CD4-positive, alpha-beta T cell (primary cell): ENCODE measurements around the gene ALDOC. TPM values are rescaled to one million over a fixed set of nuclear protein-coding genes. Genes with fewer than 3 reads are reported as not detected.

Source experiments
- ATAC-seq: fragments of 200-7000 bp; cut with Tn5 transposase; one replicate; pipeline ENCODE4 v1.10.0; 2022; ENCODE audit warnings: mild to moderate bottlenecking; ENCODE audit not compliant: poor library complexity
- CTCF ChIA-PET: fragments of 350-600 bp; sonication (Branson Sonifier 250); formaldehyde crosslinking; loops from one replicate; lab custom pipeline; 2021; ENCODE audit warnings: antibody characterized with exemption, inconsistent platforms; lab: Charles Lee
- POLR2A ChIA-PET: fragments of 350-600 bp; sonication (Branson Sonifier 250); formaldehyde crosslinking; loops from one replicate; lab custom pipeline; 2021; ENCODE audit warnings: antibody characterized with exemption, inconsistent platforms; lab: Charles Lee
- DNase-seq, 14 experiments: peaks; one replicate each; pipeline ENCODE4 v3.0.0-alpha.2; 2013 to 2020; ENCODE audit warnings: mixed read lengths in 2 of 14
- H3K27ac ChIP-seq, 2 donors: one replicate each; pipeline versions ENCODE4 v1.5.1 to v1.7.0; 2013; ENCODE audit warnings: low read length in 2 of 2, low read depth in 1 of 2, mild to moderate bottlenecking in 1 of 2
- H3K27me3 ChIP-seq, 2 experiments: 1 replicate in 1 of 2; 2 replicates in 1 of 2; pipeline versions ENCODE4 v1.6.1 to v1.7.0; 2013; ENCODE audit warnings: low read length in 2 of 2, control low read depth in 1 of 2, mild to moderate bottlenecking in 1 of 2, moderate library complexity in 1 of 2; ENCODE audit not compliant: insufficient read depth in 2 of 2, control insufficient read depth in 1 of 2
- H3K36me3 ChIP-seq: one replicate; pipeline ENCODE4 v1.6.1; 2013; ENCODE audit warnings: low read length, control low read depth; ENCODE audit not compliant: insufficient read depth
- H3K4me1 ChIP-seq: one replicate; pipeline ENCODE4 v1.6.1; 2013; ENCODE audit warnings: low read length, control low read depth; ENCODE audit not compliant: insufficient read depth
- H3K4me3 ChIP-seq: one replicate; pipeline ENCODE4 v1.5.1; 2013; ENCODE audit warnings: mild to moderate bottlenecking, low read length, moderate library complexity
- H3K9me3 ChIP-seq, 2 experiments: 1 replicate in 1 of 2; 2 replicates in 1 of 2; pipeline versions ENCODE4 v1.6.1 to v1.7.0; 2013; ENCODE audit warnings: low read length in 2 of 2, mild to moderate bottlenecking in 2 of 2, control low read depth in 1 of 2, moderate library complexity in 1 of 2; ENCODE audit not compliant: control insufficient read depth in 1 of 2, insufficient read depth in 1 of 2
- H3K27ac Mint-ChIP-seq: one replicate; pipeline ENCODE4 v1.8.0; 2020; ENCODE audit warnings: mixed read lengths
- H3K27me3 Mint-ChIP-seq: one replicate; pipeline ENCODE4 v1.8.0; 2021; ENCODE audit warnings: mixed read lengths
- H3K36me3 Mint-ChIP-seq: one replicate; pipeline ENCODE4 v1.8.0; 2021; ENCODE audit warnings: low read depth, mixed read lengths
- H3K4me1 Mint-ChIP-seq: one replicate; pipeline ENCODE4 v1.8.0; 2021; ENCODE audit warnings: low read depth, mixed read lengths
- H3K4me3 Mint-ChIP-seq: one replicate; pipeline ENCODE4 v1.8.0; 2020; ENCODE audit warnings: mild to moderate bottlenecking, mixed read lengths
- H3K9me3 Mint-ChIP-seq: one replicate; pipeline ENCODE4 v1.8.0; 2020; ENCODE audit warnings: mixed read lengths
- CTCF ChIP-seq: fragments of 200-600 bp; IDR thresholded peaks from one replicate; pipeline ENCODE4 v1.8.0; 2022; ENCODE audit warnings: antibody characterized with exemption, mild to moderate bottlenecking
- intact Hi-C, 2 experiments: fragments of 100-400 bp; cut with DNase I in 1 of 2; cut with micrococcal nuclease in 1 of 2; formaldehyde crosslinking; loops; one replicate each; pipeline versions ENCODE4 v1.15.1 to v1.9.0; 2023 to 2025; cut with DNase I, micrococcal nuclease
- total RNA-seq, 174 experiments: library from RNA in 2 of 174; stranded (reverse) in 2 of 174; gene quantifications; one replicate each; pipeline ENCODE4 v1.2.3 and lab custom pipeline; 2021 to 2026

Gene ALDOC
- total RNA-seq, 2 experiments from 2014 or later = 21.8 to 22.7 TPM

- intact Hi-C loops = loop anchor here (2.0 to 10.0 kb wide), 3 partner anchors 47 to 734 kb away; no protein-coding TSS in a partner anchor
- Histone ChIP-seq H3K9me3 (no peaks in the 10 kb centered on the region), H3K27ac (no peak overlapping the region), H3K4me3 (no peak overlapping the region), H3K4me1 (no peaks in the 10 kb centered on the region), H3K27me3 (no peaks in the 10 kb centered on the region), H3K36me3 (peaks cover 7% of the 10 kb centered on the region)
- POLR2A ChIA-PET = no interaction called here
- Mint-ChIP-seq H3K36me3 (no peaks in the 10 kb centered on the region), H3K9me3 (no peaks in the 10 kb centered on the region), H3K27ac (no peak overlapping the region), H3K4me3 (no peak overlapping the region), H3K4me1 (no peaks in the 10 kb centered on the region), H3K27me3 (no peaks in the 10 kb centered on the region)
- no peak for ATAC-seq
- CTCF ChIA-PET = interaction anchor here (0.7 kb wide), 1 partner anchor 10 kb away, joined by 4 read pairs; no protein-coding TSS in a partner anchor
- no peak for TF ChIP-seq CTCF
- DNase-seq = no peak
Measured at GRCh38 chr17:28541439-28541838, 35.3 kb downstream of the ALDOC start.

GRCh38 chr17:28540231-28540630 lies 36.5 kb downstream of the ALDOC start:
- ATAC-seq (no peak), DNase-seq (no peak)
- no peaks in the 10 kb centered on the region for H3K9me3 ChIP-seq
- ChIA-PET CTCF (interaction anchor here (1.4 kb wide), 1 partner anchor 46 kb away, joined by 3 read pairs; no protein-coding TSS in a partner anchor), POLR2A (no interaction called here)
- no peaks in the 10 kb centered on the region for H3K36me3 ChIP-seq
- no peaks in the 10 kb centered on the region for H3K27me3 ChIP-seq
- intact Hi-C loops = loop anchor here (1.0 to 10.0 kb wide), 4 partner anchors 45 to 733 kb away; no protein-coding TSS in a partner anchor
- Mint-ChIP-seq H3K27ac (no peak overlapping the region), H3K36me3 (no peaks in the 10 kb centered on the region), H3K27me3 (no peaks in the 10 kb centered on the region), H3K9me3 (no peaks in the 10 kb centered on the region), H3K4me1 (no peaks in the 10 kb centered on the region), H3K4me3 (no peak overlapping the region)
- no peak overlapping the region for H3K4me3 ChIP-seq
- no peak overlapping the region for H3K27ac ChIP-seq
- H3K4me1 ChIP-seq = no peaks in the 10 kb centered on the region
- no peak for TF ChIP-seq CTCF

GRCh38 chr17:28538296-28538895 lies 38.3 kb downstream of the ALDOC start:
- Mint-ChIP-seq H3K9me3 (no peaks in the 10 kb centered on the region), H3K4me3 (no peak overlapping the region), H3K27me3 (no peaks in the 10 kb centered on the region), H3K27ac (no peak overlapping the region), H3K4me1 (no peaks in the 10 kb centered on the region), H3K36me3 (no peaks in the 10 kb centered on the region)
- ATAC-seq (no peak), DNase-seq (no peak)
- H3K4me1 ChIP-seq = no peaks in the 10 kb centered on the region
- intact Hi-C loops = no loop called here
- TF ChIP-seq CTCF = no peak
- no peaks in the 10 kb centered on the region for H3K36me3 ChIP-seq
- no peaks in the 10 kb centered on the region for H3K27me3 ChIP-seq
- CTCF ChIA-PET = no interaction called here
- no peaks in the 10 kb centered on the region for H3K9me3 ChIP-seq
- H3K4me3 ChIP-seq = no peak overlapping the region
- POLR2A ChIA-PET = no interaction called here
- H3K27ac ChIP-seq = no peak overlapping the region
